Right atrium auricular region (tissue), 2 donors: ENCODE data around the gene DNMT3A. TPM values are rescaled to one million over a fixed set of nuclear protein-coding genes. Genes with fewer than 3 reads are reported as not detected.

Experiments used
- DNase-seq: peaks from one replicate; pipeline ENCODE4 v3.0.0-alpha.2; 2019; ENCODE audit warnings: low spot score
- H3K27ac ChIP-seq, 2 donors: fragments of 200-600 bp; sonication (generic); 1 replicate in 1 of 2; 2 replicates in 1 of 2; pipeline ENCODE4 v1.5.1; 2016 to 2019
- H3K27me3 ChIP-seq, 2 donors: fragments of 200-600 bp; sonication (generic); one replicate each; pipeline versions ENCODE4 v1.5.1 to v1.6.0; 2017 to 2019
- H3K36me3 ChIP-seq: fragments of 200-600 bp; sonication (generic); one replicate; pipeline ENCODE4 v1.5.1; 2016
- H3K4me1 ChIP-seq, 2 donors: fragments of 200-600 bp; sonication (generic); one replicate each; pipeline versions ENCODE4 v1.5.1 to v1.6.0; 2017 to 2019
- H3K4me3 ChIP-seq, 2 donors: fragments of 200-600 bp; sonication (generic); 1 replicate in 1 of 2; 2 replicates in 1 of 2; pipeline ENCODE4 v1.5.1; 2017 to 2019; ENCODE audit warnings: mild to moderate bottlenecking in 1 of 2, moderate library complexity in 1 of 2
- H3K9me3 ChIP-seq, 2 donors: fragments of 200-600 bp; sonication (generic); one replicate each; pipeline ENCODE4 v1.5.1; 2019
- CTCF ChIP-seq, 2 donors: fragments of 200-600 bp; sonication (generic); IDR thresholded peaks; one replicate each; pipeline ENCODE4 v1.5.1; 2019; ENCODE audit warnings: antibody characterized with exemption in 2 of 2
- total RNA-seq, 2 donors: library from RNA; depleted of rRNA; stranded (reverse); fragments of >200 nt; gene quantifications; one replicate each; pipeline ENCODE4 v1.1.0, GENCODE V29; 2016

The DNMT3A gene
- total RNA-seq, 2 donors from 2014 or later: 6.0 to 8.1 TPM

DNA sequence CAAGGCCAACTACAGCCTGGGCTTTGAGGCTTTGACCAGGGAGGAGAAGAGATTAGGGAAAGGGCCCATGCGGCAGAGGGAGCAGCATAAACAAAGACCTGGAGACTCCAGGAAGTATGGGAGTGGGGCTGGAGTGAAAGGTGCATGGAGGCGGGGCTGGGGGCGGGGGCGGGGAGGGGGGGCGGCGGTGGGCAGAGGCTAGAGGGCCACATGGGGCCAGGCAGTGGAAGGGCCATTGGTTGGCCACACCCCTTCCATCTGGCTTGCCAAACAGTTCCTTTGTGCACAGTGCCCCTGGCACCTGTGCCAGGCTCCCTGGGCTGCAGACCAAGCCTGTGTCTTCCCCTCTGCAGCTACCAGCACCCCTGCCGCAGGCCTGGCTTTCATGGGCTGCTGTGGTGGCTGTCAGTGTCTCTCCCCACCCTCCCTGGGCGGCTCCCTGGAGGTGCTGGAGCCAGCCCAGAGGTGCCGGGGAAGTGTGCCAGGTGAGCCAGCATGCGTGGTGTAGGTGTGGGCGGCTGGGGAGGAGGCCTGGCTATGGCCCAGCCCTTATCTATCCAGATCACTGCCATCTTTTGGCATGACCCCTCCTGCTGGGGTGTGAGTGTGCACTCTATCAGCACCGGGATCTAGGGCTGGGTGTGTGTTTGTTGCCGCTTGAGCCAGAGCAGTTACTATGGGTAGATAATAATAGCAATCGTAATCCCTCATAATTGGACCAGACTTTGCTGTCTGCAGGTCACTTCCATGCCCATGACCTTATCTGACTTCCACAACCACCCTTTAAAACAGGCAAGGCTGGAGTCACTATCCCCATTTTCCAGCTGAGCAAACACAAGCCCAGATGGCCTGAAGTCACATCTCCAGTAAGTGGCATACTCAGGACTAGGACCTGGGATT lies 30.5 kb downstream of the DNMT3A start:
- H3K27me3 ChIP-seq: no peaks in the 10 kb centered on the region
- H3K27ac ChIP-seq: peak overlapping the region; percentile 55 to 62
- no peak for DNase-seq
- H3K4me1 ChIP-seq: peaks cover 0 to 96% of the 10 kb centered on the region in 2 donors
- H3K9me3 ChIP-seq: no peaks in the 10 kb centered on the region
- H3K4me3 ChIP-seq: no peak overlapping the region
- no peak for TF ChIP-seq CTCF (IDR thresholded peaks at IDR 0.05)
- H3K36me3 ChIP-seq: peaks cover 11% of the 10 kb centered on the region

DNA sequence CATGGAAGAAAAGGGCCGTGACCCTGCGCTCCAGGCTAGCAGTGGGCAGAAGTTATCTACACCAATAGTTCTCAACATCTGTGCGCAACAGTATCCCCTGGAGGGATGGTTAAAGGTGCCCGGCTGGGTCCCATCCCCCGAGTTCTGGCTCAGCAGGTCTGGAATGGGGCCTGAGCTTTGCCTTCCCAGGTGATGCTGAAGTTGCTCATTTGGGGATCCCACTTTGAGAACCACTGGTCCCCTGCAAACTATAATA lies 31.1 kb downstream of the DNMT3A start:
- Histone ChIP-seq H3K27ac (peak overlapping the region in 1 of 2 donors; percentile 62), H3K4me1 (peaks cover 0 to 96% of the 10 kb centered on the region in 2 donors), H3K36me3 (peaks cover 11% of the 10 kb centered on the region), H3K27me3 (no peaks in the 10 kb centered on the region), H3K9me3 (no peaks in the 10 kb centered on the region), H3K4me3 (no peak overlapping the region)
- DNase-seq: no peak
- TF ChIP-seq CTCF (IDR thresholded peaks at IDR 0.05): no peak

DNA sequence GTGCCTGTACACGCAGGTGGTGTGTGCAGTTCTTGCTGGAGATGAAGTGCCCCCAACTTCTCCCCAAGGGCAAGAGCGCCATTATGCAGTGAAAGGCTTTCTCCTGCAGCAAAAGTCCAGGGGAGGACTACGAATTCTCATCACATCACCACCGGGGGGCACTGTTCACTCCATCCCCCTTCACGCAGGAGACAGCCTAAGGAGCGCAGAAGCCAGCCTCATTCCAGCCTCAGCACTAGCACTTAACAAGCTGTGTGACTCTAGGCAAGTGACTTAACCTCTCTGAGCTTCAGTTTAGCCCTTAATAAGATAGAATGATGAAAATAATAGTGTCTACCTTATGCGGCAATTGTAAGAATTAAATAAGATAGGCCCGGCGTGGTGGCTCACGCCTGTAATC lies 32.3 kb downstream of the DNMT3A start:
- TF ChIP-seq CTCF (IDR thresholded peaks at IDR 0.05): peak in 1 of 2 donors; percentile 58
- Histone ChIP-seq H3K36me3 (peaks cover 11% of the 10 kb centered on the region), H3K27ac (no peak overlapping the region), H3K4me1 (peaks cover 0 to 96% of the 10 kb centered on the region in 2 donors), H3K4me3 (no peak overlapping the region), H3K9me3 (no peaks in the 10 kb centered on the region), H3K27me3 (no peaks in the 10 kb centered on the region)
- no peak for DNase-seq

- H3K4me3 ChIP-seq: no peak overlapping the region
- H3K9me3 ChIP-seq: no peaks in the 10 kb centered on the region
- H3K27ac ChIP-seq: no peak overlapping the region
- TF ChIP-seq CTCF (IDR thresholded peaks at IDR 0.05): no peak
- H3K27me3 ChIP-seq: no peaks in the 10 kb centered on the region
- H3K4me1 ChIP-seq: peaks cover 0 to 94% of the 10 kb centered on the region in 2 donors
- DNase-seq: no peak
- H3K36me3 ChIP-seq: peaks cover 8% of the 10 kb centered on the region
Observed at GRCh38 chr2:25308599-25308998, 33.1 kb downstream of the DNMT3A start.

- DNase-seq: no peak
Observed at GRCh38 chr2:25307949-25308557, 33.7 kb downstream of the DNMT3A start.

More at GRCh38 chr2:25307949-25308557, 33.7 kb downstream of the DNMT3A start:
- no peak for TF ChIP-seq CTCF (IDR thresholded peaks at IDR 0.05)
- Histone ChIP-seq H3K4me1 (peaks cover 0 to 96% of the 10 kb centered on the region in 2 donors), H3K4me3 (no peak overlapping the region), H3K9me3 (no peaks in the 10 kb centered on the region), H3K36me3 (peaks cover 3% of the 10 kb centered on the region), H3K27ac (no peak overlapping the region), H3K27me3 (no peaks in the 10 kb centered on the region)
